TTC549 (cell line): Measurements from ENCODE around the gene NOD1.
A peak's percentile ranks its signal among the peaks of the same experiment; 100 is the strongest.
"Not testable (repeated sequence)": the region's sequence is repeated elsewhere in the genome, so short reads cannot be mapped to it uniquely, and the experiment has no call there.

Source experiments
- FAIRE-seq: peaks from 2 replicates; lab custom pipeline; 2012; peaks lifted over from hg19 to GRCh38; lab: Jason Lieb, UNC

Gene NOD1, protein sequence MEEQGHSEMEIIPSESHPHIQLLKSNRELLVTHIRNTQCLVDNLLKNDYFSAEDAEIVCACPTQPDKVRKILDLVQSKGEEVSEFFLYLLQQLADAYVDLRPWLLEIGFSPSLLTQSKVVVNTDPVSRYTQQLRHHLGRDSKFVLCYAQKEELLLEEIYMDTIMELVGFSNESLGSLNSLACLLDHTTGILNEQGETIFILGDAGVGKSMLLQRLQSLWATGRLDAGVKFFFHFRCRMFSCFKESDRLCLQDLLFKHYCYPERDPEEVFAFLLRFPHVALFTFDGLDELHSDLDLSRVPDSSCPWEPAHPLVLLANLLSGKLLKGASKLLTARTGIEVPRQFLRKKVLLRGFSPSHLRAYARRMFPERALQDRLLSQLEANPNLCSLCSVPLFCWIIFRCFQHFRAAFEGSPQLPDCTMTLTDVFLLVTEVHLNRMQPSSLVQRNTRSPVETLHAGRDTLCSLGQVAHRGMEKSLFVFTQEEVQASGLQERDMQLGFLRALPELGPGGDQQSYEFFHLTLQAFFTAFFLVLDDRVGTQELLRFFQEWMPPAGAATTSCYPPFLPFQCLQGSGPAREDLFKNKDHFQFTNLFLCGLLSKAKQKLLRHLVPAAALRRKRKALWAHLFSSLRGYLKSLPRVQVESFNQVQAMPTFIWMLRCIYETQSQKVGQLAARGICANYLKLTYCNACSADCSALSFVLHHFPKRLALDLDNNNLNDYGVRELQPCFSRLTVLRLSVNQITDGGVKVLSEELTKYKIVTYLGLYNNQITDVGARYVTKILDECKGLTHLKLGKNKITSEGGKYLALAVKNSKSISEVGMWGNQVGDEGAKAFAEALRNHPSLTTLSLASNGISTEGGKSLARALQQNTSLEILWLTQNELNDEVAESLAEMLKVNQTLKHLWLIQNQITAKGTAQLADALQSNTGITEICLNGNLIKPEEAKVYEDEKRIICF

DNA sequence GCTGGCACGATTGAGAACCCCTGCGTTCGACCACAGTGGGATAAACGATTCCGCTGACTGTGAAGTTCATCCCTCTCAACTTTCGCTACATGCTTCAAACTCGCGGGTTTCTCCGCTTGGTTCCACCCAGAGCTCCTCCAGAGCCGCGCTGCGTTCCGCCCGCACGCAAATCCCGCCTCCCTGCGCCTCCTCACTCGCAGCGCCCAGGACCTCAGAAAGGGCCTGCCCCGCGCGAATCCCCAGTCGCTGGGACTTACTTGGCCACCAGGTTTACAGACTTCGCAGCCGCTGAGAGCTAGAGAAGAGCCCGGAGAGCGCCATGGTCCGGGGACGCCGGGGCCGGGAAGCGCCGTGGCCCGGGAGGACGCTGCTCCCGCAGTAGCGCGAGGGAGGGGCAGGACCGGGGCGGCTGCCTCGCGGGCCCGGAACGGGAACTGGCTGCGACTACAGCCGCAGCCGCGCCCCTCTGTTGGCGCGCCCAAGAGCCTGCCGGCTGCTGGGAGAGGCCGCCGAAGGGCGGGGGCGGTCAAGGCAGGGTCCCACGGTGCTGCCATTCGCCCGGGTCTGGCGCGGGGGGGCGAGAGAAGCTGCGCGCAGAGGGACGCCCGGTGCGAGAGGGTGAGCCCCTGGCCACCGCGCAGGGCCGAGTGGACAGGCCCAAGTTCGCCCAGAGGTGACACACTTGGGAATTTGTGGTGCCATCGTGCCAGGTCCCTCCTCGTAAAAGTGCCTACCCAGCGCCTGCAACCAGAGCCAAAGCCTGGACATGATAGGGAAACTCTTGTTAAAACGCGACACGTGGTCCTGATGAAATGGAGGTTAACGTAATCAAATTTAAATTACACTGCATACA, at the start of gene NOD1:
TSS of gene NOD1 (minus strand) at position 436 of the 853 bp plus-strand sequence. CDS start 21,863 bp downstream, outside the sequence.
- no peak for FAIRE-seq

DNA sequence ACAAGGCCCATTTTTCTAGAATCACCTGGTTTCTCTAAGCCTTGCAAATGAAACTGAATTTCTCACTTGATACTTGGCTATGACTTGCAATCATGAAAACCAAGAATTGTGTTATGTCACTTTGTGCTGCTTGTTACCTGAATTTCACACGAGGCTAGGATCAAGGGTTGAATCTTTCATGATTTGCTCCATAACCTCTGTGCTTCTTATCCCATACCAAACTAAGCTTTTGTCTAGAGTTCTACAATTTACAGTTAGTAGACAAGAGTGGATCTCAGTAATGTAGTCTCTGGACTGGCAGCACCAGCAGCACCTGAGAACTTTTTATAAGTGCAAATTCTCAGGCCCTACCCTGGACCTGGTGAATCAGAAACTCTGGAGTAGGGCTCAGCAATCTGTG, 48.7 kb upstream of the NOD1 start:
- not testable (repeated sequence) for FAIRE-seq

DNA sequence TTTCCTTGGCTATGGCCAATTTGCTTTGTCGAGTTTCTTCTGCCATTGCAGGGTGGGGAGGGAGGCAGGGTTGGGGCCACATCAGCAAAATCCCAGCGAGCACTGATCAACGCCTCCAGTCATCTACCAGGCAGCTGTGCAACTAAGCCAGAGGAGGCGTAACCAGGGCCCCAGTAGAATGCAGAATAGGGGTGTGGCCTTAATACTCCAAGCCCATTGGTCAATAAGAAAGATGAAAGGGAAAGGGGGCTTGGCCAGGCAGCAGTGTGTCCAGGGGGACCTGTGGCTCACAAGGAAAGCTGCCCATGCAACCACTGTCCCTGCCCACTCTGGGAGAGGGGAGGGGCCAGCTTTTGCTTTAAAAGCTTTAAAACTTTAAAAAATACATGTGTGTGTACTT, 47.6 kb upstream of the NOD1 start:
- no peak for FAIRE-seq

DNA sequence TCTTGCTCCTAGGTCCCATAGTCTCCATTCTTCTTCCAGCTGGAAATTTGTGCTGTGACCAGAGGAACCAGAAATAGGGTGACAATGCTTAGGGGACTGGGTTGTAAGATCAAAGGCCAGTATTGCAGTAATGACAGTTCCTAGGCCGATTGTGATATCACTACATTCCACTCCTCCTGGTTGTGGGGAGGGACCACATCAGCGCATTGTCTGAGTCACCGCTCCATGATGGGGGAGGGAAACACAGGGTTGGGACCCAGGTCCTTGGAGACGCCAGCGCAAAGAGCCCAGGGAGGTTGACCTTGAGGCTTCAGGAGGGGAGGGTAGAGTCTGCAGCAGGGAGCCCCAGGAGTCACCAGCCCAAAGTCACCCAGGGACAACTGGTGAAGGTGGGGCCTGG, 46.8 kb upstream of the NOD1 start:
- no peak for FAIRE-seq

DNA sequence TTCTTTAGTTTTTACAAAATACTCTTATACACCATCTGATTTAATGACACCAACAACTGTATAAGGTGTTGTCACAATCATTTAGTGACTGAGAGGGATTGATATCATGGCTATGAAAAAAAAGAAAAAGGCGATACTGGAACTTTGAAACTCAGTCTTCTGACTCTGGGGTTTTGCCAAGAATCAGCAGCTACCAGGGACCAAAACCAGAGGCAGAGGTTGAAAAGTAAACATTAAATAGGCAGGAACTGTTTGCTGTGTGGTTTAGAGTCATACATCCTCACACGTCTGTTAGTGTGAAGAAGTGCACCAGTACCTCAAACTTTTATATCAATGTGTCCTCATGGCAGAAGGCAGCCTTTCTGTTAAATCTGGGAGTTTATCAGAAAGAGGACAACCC, 46.0 kb upstream of the NOD1 start:
- FAIRE-seq: no peak

DNA sequence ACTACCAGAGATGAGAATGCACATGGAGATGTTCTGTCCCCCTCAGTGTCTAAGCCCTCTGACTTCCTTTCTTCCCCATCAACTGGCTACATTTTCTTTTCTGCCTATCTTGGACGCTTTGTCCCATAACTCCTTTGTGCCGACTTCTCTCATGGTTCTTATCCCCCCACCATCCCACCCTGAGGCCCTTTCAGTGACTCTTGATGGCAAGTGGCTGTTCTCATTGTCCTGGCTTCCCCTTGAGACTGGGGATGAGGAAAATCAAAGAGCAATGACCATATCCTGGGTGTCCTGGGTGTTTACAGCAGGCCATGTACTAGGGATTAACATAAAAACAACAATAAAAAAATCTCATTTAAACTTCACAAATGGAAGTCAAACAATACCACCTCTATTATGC, 44.9 kb upstream of the NOD1 start:
- no peak for FAIRE-seq

DNA sequence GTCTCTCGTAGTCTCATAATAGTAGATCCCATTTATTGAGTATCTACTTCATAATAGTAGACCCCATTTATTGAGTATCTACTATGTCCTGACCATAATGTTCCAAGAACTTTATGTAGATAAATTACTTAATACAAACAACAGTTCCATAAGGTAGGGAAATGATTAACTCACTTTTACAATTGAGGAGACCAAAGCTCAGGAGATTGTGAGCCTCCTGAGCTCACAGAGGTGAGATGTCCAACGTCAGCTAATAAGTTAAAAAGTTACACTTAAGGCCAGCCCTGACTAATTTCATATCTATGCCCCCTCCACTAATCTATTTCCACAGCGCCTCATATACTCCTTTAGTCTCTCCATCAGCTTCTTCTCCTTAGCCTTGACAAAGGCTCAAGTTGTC, 43.6 kb upstream of the NOD1 start:
- no peak for FAIRE-seq

DNA sequence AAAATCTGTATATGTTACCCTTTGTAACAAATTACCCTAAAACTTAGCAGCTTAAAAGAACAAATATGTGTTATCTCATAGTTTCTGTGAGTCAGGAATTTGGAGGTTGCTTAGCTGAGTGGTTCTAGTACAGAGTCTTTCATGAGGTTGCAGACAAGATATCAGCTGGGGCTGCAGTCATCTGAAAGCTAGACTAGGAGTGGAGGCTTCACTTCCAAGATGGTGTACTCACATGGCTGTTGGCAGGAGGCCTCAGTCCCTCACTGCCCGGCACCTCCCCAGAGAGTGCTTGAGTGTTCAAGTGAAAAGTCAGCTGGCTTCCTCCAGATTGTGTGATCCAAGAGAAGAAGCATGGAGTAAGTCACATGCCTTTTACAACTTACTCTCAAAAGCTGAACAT, 42.9 kb upstream of the NOD1 start:
- no peak for FAIRE-seq

DNA sequence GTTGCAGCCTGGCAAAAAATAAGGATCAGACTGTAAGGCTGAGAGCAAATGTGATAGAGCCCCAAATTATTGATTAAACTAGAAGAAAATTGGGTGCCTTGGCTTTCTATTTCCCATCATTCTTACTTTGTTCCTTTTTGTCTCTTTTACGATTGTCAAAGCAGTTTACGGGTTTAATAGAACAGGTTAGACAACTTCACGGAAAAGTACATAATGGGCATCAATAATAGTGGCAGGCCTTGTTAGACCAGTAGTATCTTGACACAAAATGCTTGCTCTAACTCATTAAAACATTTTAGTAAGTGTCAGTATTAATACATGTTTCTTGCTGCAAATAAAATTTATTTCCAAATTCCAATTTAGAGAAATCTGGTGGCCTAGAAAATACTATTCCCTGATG, 40.5 kb upstream of the NOD1 start:
- FAIRE-seq: no peak

DNA sequence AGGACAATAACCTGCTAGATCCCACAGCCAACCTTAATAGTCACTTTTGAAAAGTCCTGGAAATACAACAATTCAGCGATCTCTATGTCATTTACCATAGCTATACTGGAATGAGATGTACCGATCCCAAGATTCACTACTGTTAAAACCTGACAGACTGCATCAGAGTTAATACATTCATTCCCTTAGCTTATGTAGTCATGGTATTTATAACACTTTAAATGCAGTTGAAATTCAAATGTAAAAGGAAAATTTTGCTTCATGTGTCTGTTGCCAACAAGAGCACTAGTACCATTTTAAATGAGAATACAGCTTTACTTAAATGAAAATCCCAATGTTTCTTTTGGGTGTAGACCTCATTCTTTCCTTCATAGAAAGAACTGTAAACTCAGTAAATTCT, 37.2 kb upstream of the NOD1 start:
- FAIRE-seq: no peak

DNA sequence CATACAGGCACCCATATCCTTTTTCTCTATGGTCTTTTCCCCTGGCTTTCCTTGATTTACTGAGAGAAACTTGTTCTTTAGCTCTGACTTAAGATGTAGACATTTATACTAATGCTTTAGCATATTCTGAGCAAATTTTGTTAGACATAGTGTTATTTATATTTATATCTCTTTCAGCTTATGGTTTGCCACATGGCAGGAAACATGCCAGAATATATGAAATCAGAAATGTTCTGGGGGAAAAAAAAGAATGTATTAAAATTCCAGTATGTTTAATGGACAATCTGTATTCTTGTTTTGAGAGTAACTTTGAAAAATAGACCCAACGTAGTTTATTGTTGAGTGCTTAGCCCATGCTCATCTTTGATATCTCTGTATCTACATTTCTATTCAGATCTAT, 36.2 kb upstream of the NOD1 start:
- FAIRE-seq: no peak

DNA sequence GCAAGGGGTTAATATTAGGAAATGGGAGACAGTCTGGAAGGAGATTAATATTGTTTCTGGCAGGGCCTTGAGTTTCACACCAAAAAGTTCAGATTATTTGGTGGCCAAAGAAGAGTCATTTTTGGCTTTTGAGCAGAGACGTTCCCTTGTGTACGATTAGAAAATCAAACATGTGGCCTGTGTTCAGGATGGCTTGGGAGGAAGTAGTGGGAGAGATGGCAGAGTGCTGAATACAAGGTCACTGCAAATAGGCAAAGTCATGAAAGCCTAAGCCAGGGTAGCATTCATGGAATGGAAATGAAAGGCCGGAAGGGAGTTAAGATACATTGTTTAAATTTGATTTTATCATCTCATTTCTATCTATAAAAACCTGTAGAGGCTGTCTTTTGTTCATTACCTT, 35.6 kb upstream of the NOD1 start:
- FAIRE-seq: no peak

DNA sequence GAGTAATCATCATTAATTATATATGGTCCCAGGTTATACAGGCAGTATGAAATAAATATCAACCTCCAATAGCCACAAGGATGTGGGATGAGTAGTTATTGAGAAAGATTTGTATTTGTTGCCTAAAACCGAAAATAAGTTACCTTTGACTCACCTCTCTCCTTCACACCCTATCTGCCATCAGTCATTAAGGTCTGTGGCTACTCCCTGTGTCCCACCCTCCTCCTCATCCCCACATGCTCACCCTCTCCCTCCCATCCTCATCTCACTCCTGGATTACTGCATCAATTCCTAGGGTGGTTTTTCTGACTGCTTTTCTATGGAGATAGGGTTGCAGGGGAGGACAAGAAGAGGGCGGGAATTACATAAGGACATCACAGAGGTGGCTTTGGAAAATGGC, 35.2 kb upstream of the NOD1 start:
- FAIRE-seq: no peak

DNA sequence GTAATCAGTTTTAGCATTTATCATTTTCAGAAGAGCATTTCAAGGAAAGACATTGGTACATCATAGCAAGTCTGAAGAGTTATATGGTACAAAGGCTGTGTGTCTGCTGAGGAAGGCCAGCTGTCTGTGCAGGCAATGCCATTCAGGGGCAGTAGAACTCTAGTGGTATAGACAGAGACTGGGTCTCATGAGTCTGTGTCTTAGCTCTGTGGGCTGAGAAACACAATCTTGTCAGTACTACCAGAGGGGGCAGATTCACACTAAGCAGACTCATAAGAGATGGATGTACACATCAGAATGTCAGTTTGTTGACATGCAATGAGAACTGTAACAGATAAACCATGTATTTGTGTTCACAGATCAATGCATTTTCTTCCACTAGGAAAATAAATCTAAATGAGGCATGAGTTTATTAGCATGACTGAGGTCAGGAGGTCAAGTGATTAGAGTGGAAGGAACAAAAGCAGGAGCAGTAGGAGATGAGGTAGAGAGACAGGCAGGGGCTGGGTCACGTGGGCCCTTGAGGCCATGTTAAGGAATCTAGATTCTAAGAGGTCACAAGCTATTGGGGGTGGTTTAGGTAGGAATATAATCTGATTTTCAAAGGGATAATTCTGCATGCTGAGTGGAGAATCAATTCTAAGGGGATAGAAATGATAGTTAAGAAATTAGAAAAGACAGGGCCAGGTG, 33.5 kb upstream of the NOD1 start:
- no peak for FAIRE-seq

DNA sequence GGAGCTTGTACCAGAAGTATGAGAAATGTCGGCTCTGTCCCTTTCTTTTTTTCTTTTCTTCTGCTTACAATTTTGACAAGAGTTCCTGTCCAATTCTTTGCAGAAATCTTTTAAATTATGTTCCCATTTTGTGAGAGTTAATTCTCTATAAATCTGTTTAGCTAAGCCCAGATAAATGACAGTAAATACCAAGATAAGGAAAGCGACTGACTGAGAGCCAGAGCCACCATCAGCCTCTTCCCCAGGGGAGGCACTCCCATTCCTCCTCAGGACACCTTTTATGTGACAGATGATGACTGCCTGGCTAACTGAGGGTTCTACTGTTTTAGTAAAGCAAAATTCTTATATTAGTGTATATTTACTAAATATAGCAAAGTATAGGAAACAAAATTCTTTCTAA, 32.9 kb upstream of the NOD1 start:
- no peak for FAIRE-seq

DNA sequence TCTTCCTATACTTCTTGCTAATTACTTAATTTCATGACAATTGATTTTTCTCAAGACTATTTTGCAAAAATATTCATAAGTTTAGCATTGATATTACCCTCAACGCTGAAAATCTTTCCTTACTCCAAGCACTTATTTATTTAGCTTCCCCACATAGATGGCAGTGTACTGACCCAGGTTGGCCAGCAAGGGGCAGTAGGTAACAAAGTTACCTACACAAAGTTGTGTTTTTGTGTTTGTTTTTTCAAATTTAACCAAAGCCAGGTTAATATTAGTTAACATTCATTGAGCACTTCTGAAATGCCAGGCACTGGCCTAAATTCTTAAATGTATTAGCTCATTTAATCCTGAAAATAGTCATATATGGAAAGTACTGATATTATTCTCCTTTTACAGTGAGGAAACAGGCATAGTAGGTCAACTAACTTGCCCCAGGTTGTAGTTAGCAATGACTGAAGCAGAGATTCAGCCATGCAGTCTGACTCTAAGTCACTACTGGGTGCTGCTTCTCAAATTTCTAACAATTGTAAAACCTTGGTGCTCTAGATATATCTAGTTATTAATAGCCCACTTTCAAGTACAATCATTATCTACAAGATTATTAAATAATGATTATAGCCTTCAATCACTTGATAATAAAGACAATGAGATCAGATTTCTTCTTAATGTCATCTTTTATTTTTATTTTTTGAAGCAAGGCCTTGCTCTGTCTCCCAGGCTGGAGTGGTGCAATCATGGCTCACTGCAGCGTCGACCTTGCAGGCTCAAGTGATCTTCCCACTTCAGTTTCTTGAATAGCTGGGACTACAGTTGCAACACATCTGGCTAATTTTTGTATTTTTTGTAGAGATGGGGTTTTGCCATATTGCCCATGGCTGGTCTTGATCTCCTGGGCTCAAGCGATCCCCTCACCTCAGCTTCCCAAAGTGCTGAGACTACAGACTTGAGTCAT, 31.8 kb upstream of the NOD1 start:
- FAIRE-seq: peak; percentile 76

DNA sequence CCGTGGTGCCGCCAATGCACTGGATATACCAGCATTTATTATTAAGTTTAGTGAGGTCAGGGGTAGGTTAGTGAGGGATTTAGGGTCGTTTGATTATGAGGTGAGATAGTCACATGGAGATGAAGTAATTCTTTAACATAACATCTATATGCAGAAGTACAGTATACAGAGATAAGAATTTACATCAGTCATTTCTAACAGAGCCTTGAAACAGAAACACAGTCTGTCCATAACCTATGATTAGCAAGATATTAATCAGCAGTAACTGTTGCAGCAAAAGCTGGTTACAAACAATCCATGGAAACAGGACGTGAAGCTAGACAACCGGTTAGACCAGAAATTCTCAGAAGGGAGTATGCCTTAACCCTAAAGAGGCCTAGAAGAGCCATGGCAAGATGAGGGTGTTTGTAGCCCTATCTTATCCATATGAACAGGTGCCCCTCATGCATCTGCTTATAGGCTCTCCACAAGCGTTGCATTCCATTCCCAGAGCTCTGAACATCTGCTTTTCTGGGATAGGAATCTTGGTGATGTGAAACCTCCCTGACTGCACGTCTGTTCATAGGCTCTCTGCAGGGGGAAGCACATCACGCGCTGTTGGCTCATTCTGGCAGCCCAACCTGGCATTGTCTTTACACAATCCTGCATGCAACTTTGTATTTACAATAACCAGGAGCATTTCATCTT, 30.7 kb upstream of the NOD1 start:
- not testable (repeated sequence) for FAIRE-seq

DNA sequence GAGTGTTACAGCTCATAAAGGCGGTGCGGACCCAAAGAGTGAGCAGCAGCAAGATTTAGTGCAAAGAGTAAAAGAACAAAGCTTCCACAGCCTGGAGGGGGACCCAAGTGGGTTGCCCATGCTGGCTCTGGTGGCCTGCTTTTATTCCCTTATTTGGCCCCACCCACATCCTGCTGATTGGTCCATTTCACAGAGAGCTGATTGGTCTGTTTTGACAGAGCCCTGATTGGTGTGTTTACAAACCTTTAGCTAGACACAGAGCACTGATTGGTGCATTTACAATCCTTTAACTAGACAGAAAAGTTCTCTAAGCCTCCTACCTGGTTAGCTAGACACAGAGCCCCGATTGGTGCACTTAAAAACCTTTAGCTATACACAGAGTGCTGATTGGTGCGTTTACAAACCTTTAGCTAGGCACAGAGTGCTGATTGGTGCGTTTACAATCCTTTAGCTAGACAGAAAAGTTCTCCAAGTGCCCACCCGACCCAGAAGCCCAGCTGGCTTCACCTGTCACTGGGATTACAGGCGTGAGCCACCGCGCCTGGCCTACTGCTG, 28.8 kb upstream of the NOD1 start:
- FAIRE-seq: not testable (repeated sequence)

DNA sequence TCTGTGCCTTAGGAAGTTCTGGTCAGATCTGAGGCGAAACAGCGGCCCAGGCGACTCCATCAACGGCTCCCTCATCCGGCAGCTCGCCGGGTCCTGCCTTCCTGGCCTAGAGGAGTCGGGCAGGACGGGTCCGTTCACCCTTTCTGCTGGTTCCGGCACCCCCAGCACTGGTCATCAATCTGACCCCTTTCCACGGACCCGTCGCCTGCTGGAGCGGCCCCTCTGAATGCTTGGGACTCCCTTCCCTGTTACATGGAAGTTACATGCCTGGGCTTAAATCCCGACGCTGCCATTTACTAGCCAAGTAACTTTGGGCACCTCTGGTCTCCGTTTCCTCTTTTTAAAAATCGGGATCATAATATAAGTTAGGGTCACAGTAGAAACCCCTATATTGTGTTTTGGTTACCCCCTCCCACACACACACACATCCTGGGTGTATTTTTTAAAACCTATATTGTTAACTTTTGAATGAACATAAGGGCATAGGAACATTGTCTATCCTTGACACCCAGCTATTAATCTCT, 26.7 kb upstream of the NOD1 start:
- no peak for FAIRE-seq
